ENCODE data around the gene FLVCR1. TPM values are rescaled to one million over a fixed set of nuclear protein-coding genes. Genes with fewer than 3 reads are reported as not detected.
A peak's percentile ranks its signal among the peaks of the same experiment; 100 is the strongest.

FLVCR1 gene
- total and polyA plus RNA-seq, 9 of the 15 experiments (the other 6 are each of a cell fraction or from before 2014, with no cell fraction given): 5.2 to 18.0 (median 12.5) TPM

DNA sequence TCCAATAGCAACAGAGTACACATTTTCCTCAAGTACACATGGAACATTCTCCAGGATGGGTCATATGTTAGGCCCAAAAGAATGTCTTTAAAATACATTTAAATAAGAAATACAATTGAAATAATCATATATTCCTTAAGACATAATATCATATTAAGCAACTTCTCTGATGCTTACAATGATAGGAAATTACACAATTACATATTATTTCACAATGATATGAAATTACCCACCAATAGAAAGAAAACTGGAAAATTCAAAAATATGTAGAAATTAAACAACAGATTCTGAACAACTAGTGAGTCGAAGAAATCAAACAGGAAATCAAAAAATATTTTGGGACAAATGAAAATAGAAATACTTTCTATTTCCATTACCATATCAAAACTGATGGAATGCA, 45.6 kb downstream of the FLVCR1 start:
- ATAC-seq: no peak
- FAIRE-seq: no peak
- Histone ChIP-seq H3K9me3 (replicated peaks; ENCODE audit: control insufficient read depth, insufficient read depth, low read depth, low read length) (peaks cover 4% of the 10 kb centered on the region), H4K20me1 (replicated peaks; ENCODE audit: control insufficient read depth, insufficient read depth, low read length) (no peaks in the 10 kb centered on the region), H3K79me2 (ENCODE audit: control insufficient read depth, insufficient read depth, low read length) (no peaks in the 10 kb centered on the region), H3K4me1 (replicated peaks in 1 of 2; ENCODE audit: control insufficient read depth in 2 of 2, insufficient read depth in 2 of 2, low read length in 2 of 2) (no peaks in the 10 kb centered on the region), H3K4me2 (ENCODE audit: insufficient read depth, low read length) (no peak overlapping the region), H3K9ac (ENCODE audit: insufficient read depth in 1 of 2, low read depth in 2 of 2, low read length in 2 of 2) (no peak overlapping the region), H2AFZ (ENCODE audit: low read depth, low read length) (no peak overlapping the region), H3K36me3 (ENCODE audit: control insufficient read depth, insufficient read depth, low read length) (peaks cover 9% of the 10 kb centered on the region; the same call in 2 of the 3 replicates), H3K4me3 (no peak overlapping the region), H3K27me3 (ENCODE audit: control insufficient read depth in 2 of 2, insufficient read depth in 2 of 2, low read length in 2 of 2) (no peaks in the 10 kb centered on the region), H3K27ac (ENCODE audit: extremely low read depth, low read depth, low read length) (no peak overlapping the region), H3K9me1 (ENCODE audit: control insufficient read depth, insufficient read depth, low read length) (no peaks in the 10 kb centered on the region)
- no TSS peak for BruUV-seq (replicated peaks)
- CTCF ChIA-PET (ENCODE audit: low intra/inter-chr PET ratio): no interaction called here
- WGBS (ENCODE audit: insufficient coverage, low coverage, missing lambda C conversion rate): 21% methylated on average over 1 of the region's 1 CpG
- no peak for DNase-seq (ENCODE audit: extremely low read depth in 1 of 4, low spot score in 3 of 4)
- intact Hi-C loops (cut with micrococcal nuclease) (no loop called here), in situ Hi-C loops (cut with MboI) (no loop called here)
- POLR2A ChIA-PET: no interaction called here
- TF ChIP-seq RFX1 (IDR thresholded peaks at IDR 0.05) (no peak), PML (IDR thresholded peaks at IDR 0.05; ENCODE audit: low read length) (no peak), GTF2F1 (IDR thresholded peaks at IDR 0.05; ENCODE audit: low read depth, low read length) (no peak), CEBPB (tag; IDR thresholded peaks at IDR 0.05) (peak; percentile 62; the same call in 1 of the 2 replicates), NFE2 (IDR thresholded peaks at IDR 0.05; ENCODE audit: low read depth) (no peak), CEBPG (CRISPR knock-in tag; IDR thresholded peaks at IDR 0.05) (no peak), CEBPG (tag; conservative IDR thresholded peaks at IDR 0.05 in 1 of 2, IDR thresholded peaks at IDR 0.05 in 1 of 2) (peak in 1 of 2 experiments; percentile 71; a peak in 3 of 4 replicates), OTX1 (CRISPR knock-in tag; IDR thresholded peaks at IDR 0.05) (no peak), TCF7L2 (IDR thresholded peaks at IDR 0.05; ENCODE audit: low read depth, low read length) (no peak), HDAC8 (tag; IDR thresholded peaks at IDR 0.05) (no peak), HEY1 (CRISPR knock-in tag; IDR thresholded peaks at IDR 0.05; ENCODE audit: borderline replicate concordance) (no peak), NR3C1 (CRISPR knock-in tag; IDR thresholded peaks at IDR 0.05) (no peak), SNIP1 (IDR thresholded peaks at IDR 0.05; ENCODE audit: low read depth) (no peak), ZNF354B (CRISPR knock-in tag; IDR thresholded peaks at IDR 0.05) (no peak), NR4A1 (CRISPR knock-in tag; IDR thresholded peaks at IDR 0.05) (no peak), NR4A1 (tag; IDR thresholded peaks at IDR 0.05) (no peak)
- TF ChIP-seq, protein P1, sequence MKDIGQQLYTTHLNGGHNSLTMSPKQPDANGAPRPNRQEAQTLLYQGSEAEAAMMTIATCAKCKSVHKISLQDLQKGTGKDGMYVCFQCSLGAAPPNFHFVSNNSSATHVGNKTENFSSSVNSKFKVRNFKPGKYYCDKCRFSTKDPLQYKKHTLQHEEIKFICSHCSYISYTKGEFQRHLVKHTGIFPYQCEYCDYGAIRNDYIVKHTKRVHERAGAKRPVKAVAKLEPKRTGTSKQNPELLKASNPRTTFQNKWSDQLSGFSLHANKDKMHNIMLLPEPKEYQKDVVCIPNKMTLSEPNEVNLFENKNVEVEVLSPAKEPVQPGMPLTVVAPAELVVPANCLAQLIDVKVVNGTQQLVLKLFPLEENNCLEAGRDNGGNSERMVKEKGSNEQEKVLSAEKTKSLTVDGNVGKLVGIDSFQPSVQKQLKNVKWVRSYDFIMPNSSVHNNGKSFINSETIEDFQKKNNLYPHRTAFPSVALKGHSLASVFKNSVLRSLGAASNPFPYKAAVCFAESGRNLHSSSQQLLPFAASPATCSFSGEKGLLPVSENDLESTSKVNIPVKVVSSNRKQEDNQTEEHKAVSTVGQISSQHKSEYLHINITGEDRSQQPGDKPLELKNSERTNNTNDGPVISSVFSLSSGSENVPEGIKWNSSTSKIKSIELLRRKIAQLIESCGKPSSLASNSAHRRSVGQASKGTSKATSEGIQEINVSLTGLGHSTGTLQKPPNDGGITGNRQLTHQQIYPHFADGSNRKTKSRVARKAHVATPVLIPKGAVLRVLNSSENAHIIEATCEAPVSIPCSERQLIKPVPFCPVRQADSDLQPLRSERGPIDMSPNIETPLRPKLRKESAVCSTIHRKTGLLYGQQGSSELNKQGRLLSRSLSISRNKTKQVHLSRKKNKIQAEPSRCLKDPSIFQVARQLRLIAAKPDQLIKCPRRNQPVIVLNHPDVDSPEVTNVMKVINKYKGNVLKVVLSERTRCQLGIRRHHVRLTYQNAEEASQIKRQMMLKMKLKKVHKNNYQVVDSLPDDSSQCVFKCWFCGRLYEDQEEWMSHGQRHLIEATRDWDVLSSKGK (CRISPR knock-in tag; IDR thresholded peaks at IDR 0.05): no peak
- TF ChIP-seq, protein P2, sequence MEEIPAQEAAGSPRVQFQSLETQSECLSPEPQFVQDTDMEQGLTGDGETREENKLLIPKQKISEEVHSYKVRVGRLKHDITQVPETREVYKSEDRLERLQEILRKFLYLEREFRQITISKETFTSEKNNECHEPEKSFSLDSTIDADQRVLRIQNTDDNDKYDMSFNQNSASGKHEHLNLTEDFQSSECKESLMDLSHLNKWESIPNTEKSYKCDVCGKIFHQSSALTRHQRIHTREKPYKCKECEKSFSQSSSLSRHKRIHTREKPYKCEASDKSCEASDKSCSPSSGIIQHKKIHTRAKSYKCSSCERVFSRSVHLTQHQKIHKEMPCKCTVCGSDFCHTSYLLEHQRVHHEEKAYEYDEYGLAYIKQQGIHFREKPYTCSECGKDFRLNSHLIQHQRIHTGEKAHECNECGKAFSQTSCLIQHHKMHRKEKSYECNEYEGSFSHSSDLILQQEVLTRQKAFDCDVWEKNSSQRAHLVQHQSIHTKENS (CRISPR knock-in tag; IDR thresholded peaks at IDR 0.05): no peak
- TF ChIP-seq, protein P3, sequence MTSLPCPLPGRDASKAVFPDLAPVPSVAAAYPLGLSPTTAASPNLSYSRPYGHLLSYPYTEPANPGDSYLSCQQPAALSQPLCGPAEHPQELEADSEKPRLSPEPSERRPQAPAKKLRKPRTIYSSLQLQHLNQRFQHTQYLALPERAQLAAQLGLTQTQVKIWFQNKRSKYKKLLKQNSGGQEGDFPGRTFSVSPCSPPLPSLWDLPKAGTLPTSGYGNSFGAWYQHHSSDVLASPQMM (CRISPR knock-in tag; IDR thresholded peaks at IDR 0.05): no peak
